Stimulated activated effector memory CD8-positive, alpha-beta T cell treated with anti-CD3 and anti-CD28 coated beads, Interleukin-12 subunit alpha, Interleukin-12 subunit beta, amount 100 ng/mL, for 72 hours (primary cell): ENCODE measurements around the gene SEMA4C.
A peak's percentile ranks its signal among the peaks of the same experiment; 100 is the strongest.

ENCODE experiments used
- ATAC-seq: fragments of 150-1000 bp; cut with Tn5 transposase; 2 replicates; pipeline ENCODE4 v1.10.0; 2021
- DNase-seq, 2 donors: peaks; one replicate each; pipeline ENCODE4 v3.0.0; 2021 to 2022; ENCODE audit warnings: low spot score in 2 of 2
- H3K27ac Mint-ChIP-seq: one replicate; pipeline ENCODE4 v1.8.0; 2022; ENCODE audit warnings: mild to moderate bottlenecking, mixed read lengths
- H3K36me3 Mint-ChIP-seq: one replicate; pipeline ENCODE4 v1.8.0; 2022; ENCODE audit warnings: mild to moderate bottlenecking, mixed read lengths
- H3K4me1 Mint-ChIP-seq: one replicate; pipeline ENCODE4 v1.8.0; 2022; ENCODE audit warnings: mixed read lengths
- H3K4me3 Mint-ChIP-seq: one replicate; pipeline ENCODE4 v1.8.0; 2022; ENCODE audit warnings: mild to moderate bottlenecking, mixed read lengths
- H3K9me3 Mint-ChIP-seq: one replicate; pipeline ENCODE4 v1.8.0; 2022; ENCODE audit warnings: mixed read lengths

The SEMA4C gene

DNA sequence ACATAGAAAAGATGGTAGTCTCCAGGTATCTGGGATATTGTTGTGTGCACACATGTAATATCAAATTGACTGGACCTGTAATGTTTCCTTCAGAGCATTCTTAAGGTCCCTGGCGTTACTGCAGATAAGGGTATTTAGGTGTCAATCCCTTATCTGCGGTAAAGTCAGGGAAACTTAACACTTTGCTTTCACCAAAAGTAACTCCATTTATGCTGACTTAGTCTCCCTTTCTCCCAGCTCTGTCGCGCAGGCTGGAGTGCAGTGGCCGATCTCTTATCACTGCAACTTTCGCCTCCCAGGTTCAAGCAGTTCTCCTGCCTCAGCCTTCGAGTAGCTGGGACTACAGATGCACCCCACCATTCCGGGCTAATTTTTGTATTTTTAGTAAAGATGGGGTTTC lies 52.0 kb downstream of the SEMA4C start:
- peak overlapping the region; percentile 74 for H3K4me3 Mint-ChIP-seq
- H3K27ac Mint-ChIP-seq: peak overlapping the region; percentile 75
- no peaks in the 10 kb centered on the region for H3K9me3 Mint-ChIP-seq
- no peak for ATAC-seq
- H3K36me3 Mint-ChIP-seq: peaks cover 35% of the 10 kb centered on the region
- DNase-seq: no peak
- H3K4me1 Mint-ChIP-seq: peaks cover 54% of the 10 kb centered on the region

DNA sequence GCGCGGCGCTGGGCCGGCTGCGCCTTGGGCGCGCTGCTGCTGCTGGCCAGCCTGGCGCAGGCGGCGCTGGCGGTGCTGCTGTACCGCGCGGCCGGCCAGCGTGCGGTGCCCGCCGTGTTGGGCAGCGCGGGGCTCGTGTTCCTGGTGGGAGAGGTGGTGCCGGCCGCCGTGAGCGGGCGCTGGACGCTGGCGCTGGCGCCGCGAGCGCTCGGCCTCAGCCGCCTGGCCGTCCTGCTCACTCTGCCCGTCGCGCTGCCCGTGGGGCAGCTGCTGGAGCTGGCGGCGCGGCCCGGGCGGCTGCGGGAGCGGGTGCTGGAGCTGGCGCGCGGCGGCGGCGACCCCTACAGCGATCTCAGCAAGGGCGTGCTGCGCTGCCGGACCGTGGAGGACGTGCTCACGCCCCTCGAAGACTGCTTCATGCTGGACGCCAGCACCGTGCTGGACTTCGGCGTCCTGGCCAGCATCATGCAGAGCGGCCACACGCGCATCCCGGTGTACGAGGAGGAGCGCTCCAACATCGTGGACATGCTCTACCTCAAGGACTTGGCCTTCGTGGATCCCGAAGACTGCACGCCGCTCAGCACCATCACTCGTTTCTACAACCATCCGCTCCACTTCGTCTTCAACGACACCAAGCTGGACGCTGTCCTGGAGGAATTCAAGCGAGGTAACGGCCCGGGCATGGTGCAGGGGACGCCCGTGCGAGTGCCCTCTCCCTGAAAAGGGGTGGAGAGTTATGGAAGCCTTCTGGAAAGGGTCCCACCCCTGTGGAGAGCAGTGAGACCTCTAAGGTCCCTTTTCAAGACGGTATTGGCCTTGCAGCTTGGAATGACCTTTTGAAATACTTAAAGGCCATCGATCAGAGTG lies 52.8 kb downstream of the SEMA4C start:
- DNase-seq (no peak), ATAC-seq (no peak)
- Mint-ChIP-seq H3K36me3 (peaks cover 31% of the 10 kb centered on the region), H3K4me3 (peak overlapping the region; percentile 74), H3K4me1 (peaks cover 62% of the 10 kb centered on the region), H3K9me3 (no peaks in the 10 kb centered on the region), H3K27ac (no peak overlapping the region)

DNA sequence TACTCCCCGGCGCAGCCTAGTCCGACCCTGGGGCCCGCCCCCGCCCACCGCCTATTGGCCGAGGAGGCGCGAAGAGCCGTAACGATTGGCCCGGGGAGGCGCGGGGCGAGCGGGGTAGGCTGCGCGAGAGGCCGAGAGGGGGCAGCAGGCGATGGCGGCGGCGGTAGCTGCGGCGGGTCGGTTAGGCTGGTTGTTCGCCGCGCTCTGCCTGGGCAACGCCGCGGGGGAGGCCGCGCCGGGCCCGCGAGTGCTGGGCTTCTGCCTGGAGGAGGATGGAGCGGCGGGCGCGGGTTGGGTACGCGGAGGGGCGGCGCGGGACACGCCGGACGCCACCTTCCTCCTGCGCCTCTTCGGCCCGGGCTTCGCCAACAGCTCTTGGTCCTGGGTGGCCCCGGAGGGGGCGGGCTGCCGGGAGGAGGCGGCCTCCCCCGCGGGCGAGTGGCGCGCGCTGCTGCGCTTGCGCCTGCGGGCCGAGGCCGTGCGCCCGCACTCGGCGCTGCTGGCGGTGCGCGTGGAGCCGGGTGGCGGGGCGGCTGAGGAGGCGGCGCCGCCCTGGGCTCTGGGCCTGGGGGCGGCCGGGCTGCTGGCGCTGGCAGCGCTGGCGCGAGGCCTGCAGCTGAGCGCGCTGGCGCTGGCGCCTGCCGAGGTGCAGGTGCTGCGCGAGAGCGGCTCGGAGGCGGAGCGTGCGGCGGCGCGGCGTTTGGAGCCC lies 53.6 kb downstream of the SEMA4C start, which contains the start of gene CNNM3:
Gene CNNM3, plus strand, starts transcription at position 142 of the 709 bp plus-strand sequence. Its CDS starts 10 bp downstream, at position 152.
- ATAC-seq (peak; percentile 94), DNase-seq (peak; percentile 97 to 98)
- H3K27ac Mint-ChIP-seq: peak within 1 kb of the TSS; percentile 72
- no peaks in the 10 kb centered on the region for H3K9me3 Mint-ChIP-seq
- H3K4me3 Mint-ChIP-seq: peak within 1 kb of the TSS; percentile 74
- H3K4me1 Mint-ChIP-seq: peaks cover 63% of the 10 kb centered on the region
- H3K36me3 Mint-ChIP-seq: peaks cover 31% of the 10 kb centered on the region

DNA sequence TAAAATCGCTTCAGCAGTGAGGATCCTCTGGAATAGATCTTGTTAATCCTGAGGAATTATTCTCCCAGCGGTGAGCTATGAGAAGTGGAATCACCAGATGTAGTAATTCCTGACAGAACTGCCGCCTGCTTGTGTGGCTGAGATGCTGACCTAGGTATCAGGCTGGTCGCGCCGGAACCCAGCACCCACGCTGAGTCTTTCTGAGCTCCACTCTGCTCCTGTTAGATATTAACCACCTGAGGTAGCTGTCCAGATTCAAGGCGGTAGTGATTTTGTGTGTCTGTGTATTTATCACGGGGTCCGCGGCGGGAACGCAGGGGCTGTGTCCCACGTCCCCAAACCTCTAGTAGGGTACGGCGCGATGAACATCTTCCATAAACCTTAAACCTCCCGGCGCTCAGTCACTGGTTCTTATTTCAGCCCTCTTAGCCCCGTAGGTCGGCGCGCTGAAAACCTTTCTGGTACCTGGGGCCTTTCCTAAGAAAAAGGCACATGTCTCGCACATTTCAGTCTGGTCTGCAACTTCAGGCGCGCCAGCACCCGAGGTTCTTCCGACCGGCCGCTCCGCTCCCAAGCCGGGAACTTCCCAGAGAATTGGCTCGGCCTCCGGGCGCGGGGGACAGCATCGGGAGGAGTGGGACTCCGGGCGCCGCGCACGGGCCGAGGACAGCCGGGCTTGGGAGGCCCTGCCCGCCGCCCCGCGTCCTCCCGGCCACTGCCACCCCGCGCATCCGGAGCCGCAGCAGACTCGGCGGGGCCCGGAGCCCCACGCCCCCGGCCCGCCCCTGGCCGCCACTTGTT lies 54.4 kb downstream of the SEMA4C start:
- no peak for DNase-seq
- peaks cover 60% of the 10 kb centered on the region for H3K4me1 Mint-ChIP-seq
- peak; percentile 3 for ATAC-seq
- H3K36me3 Mint-ChIP-seq: peaks cover 31% of the 10 kb centered on the region
- peak overlapping the region; percentile 72 for H3K27ac Mint-ChIP-seq
- peak overlapping the region; percentile 74 for H3K4me3 Mint-ChIP-seq
- no peaks in the 10 kb centered on the region for H3K9me3 Mint-ChIP-seq

DNA sequence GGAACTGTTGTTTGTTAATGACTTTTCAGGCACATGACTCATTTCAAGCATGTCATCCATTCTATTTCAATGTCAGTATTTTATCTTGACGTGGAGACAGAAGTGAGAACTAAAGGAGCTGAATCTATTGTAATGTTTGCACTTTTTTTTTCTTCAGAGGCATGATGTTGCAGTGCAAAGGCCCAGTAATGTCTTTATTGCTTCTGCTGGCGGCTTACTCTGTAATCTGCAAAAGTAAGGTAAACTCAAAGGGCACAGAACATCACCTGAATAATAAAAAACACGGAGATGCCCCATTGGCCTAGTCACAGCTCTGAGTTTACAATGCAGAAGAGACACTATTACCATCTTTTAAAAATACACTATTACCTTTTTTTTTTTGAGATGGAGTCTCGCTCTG lies 56.2 kb downstream of the SEMA4C start:
- no peak overlapping the region for H3K27ac Mint-ChIP-seq
- no peak for DNase-seq
- peaks cover 24% of the 10 kb centered on the region for H3K36me3 Mint-ChIP-seq
- ATAC-seq: no peak
- no peak overlapping the region for H3K4me3 Mint-ChIP-seq
- peaks cover 41% of the 10 kb centered on the region for H3K4me1 Mint-ChIP-seq
- H3K9me3 Mint-ChIP-seq: no peaks in the 10 kb centered on the region

DNA sequence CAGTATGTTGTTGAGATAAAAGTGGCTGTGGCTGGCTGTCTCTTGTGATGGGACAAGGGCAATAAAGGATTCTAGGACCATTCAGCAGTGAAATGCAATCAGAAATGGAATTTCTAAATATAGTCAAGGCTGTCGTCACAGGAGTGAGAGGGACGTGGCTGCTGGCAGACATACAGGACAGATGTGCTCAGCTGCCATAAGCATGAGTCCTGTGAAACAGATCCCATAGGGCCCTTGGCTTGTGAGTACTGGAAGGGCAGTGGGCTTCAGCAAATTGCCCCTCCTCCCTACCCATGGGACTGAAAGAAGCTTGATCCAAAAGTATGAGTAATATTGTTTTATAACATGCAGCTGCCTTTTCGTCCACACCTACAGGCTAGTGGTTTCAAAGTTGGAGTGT lies 58.0 kb downstream of the SEMA4C start:
- no peak for DNase-seq
- no peak overlapping the region for H3K27ac Mint-ChIP-seq
- no peak overlapping the region for H3K4me3 Mint-ChIP-seq
- H3K36me3 Mint-ChIP-seq: peaks cover 12% of the 10 kb centered on the region
- peaks cover 38% of the 10 kb centered on the region for H3K4me1 Mint-ChIP-seq
- no peaks in the 10 kb centered on the region for H3K9me3 Mint-ChIP-seq
- no peak for ATAC-seq

DNA sequence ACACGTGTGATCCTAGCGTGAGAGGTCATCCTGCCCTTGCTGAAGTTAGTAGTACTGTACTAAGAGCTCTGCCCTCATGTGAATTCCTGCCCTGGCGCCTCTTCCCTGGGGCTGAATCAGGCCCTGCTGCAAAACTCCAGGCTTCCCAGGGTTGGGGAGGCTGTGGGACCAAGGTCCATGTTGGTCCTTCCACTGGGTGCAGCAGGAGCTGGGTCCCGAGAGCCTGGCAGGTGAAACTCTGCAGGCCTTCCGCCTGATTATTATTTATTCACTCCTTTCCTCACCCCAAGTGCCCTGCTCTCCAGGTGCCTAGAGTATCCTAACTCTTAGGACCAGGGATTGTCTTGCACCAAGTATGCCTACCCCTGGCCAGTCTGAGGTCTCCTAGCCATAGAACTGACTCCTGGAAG lies 59.1 kb downstream of the SEMA4C start:
- peaks cover 20% of the 10 kb centered on the region for H3K36me3 Mint-ChIP-seq
- DNase-seq: no peak
- H3K9me3 Mint-ChIP-seq: no peaks in the 10 kb centered on the region
- H3K4me3 Mint-ChIP-seq: no peak overlapping the region
- H3K4me1 Mint-ChIP-seq: peaks cover 48% of the 10 kb centered on the region
- peak overlapping the region; percentile 58 for H3K27ac Mint-ChIP-seq
- no peak for ATAC-seq

DNA sequence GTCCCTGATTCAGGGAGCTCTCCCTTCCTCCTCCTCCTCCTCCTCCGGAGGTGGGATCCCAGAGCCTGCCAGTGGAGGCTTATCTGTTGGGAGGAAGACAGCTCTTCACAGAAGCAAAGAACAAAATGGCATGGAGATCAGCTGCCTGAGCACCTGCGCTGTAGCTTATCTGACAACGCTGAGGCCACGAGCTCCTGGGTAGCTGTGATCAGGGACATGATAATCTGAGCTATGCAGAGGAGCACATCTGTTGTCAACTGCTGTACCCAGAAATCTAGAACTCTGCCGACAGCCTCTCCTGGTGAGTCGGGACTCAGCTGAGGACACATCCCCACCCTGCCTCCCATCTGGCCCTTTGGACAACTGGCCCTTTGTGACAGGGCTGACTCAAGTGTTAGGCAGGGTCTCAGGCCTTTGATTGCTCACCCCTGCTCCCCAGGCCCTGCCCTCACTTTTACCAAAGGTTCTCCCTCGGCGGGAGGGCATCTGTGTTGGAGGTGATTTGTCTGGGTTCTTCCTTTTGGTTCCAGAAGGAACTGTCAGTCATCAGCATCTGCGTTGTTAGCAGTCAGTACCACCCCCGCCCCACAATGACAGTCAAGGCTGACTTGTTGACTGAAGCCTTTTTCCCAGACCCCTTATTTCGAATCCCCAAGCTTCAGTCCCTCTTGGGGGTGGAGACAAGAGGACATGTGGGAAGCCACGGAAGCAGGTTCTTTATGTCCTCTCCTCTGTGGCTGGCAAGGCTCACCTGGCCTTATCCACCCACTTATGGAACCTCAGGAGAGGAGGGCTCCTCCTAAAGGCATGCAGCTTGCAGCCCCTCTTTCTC lies 59.7 kb downstream of the SEMA4C start:
- Mint-ChIP-seq H3K4me1 (peaks cover 44% of the 10 kb centered on the region), H3K27ac (peak overlapping the region; percentile 58), H3K36me3 (peaks cover 20% of the 10 kb centered on the region), H3K9me3 (no peaks in the 10 kb centered on the region), H3K4me3 (no peak overlapping the region)
- ATAC-seq: no peak
- DNase-seq: no peak
